Lung (tissue), 12 donors: ENCODE results near the gene KDM2B. TPM values are rescaled to one million over a fixed set of nuclear protein-coding genes. Genes with fewer than 3 reads are reported as not detected.

Experiments used
- ATAC-seq: fragments of 200-7000 bp; cut with Tn5 transposase; one replicate; pipeline ENCODE4 v1.9.1; 2020; ENCODE audit warnings: moderate number of reproducible peaks; ENCODE audit not compliant: insufficient read depth, low FRiP score
- DNase-seq, 3 donors: peaks; one replicate each; pipeline ENCODE4 v3.0.0-alpha.2; 2013 to 2017
- H3K27ac ChIP-seq, 2 donors: one replicate each; pipeline ENCODE4 v1.5.1; 2013; ENCODE audit warnings: mild to moderate bottlenecking in 2 of 2, moderate library complexity in 2 of 2, control low read depth in 1 of 2, inconsistent platforms in 1 of 2, low read depth in 1 of 2, low read length in 1 of 2
- H3K27me3 ChIP-seq, 3 donors: one replicate each; pipeline ENCODE4 v1.5.1; 2013; ENCODE audit warnings: low read length in 2 of 3; ENCODE audit not compliant: control insufficient read depth in 3 of 3, insufficient read depth in 3 of 3
- H3K36me3 ChIP-seq, 4 donors: one replicate each; pipeline ENCODE4 v1.5.1; 2013; ENCODE audit warnings: low read length in 4 of 4, mild to moderate bottlenecking in 1 of 4, moderate library complexity in 1 of 4; ENCODE audit not compliant: control insufficient read depth in 4 of 4, insufficient read depth in 4 of 4
- H3K4me1 ChIP-seq, 5 donors: one replicate each; pipeline ENCODE4 v1.5.1; 2013; ENCODE audit warnings: low read length in 5 of 5, mild to moderate bottlenecking in 2 of 5, moderate library complexity in 1 of 5; ENCODE audit not compliant: control insufficient read depth in 5 of 5, insufficient read depth in 5 of 5
- H3K4me3 ChIP-seq: one replicate; pipeline ENCODE4 v1.5.1; 2013; ENCODE audit warnings: mild to moderate bottlenecking, control low read depth, moderate library complexity
- H3K9ac ChIP-seq, 2 donors: one replicate each; pipeline ENCODE4 v1.5.1; 2013; ENCODE audit warnings: low read length in 2 of 2, control low read depth in 1 of 2; ENCODE audit not compliant: insufficient read depth in 1 of 2
- H3K9me3 ChIP-seq, 4 donors: one replicate each; pipeline ENCODE4 v1.5.1; 2013; ENCODE audit warnings: low read length in 3 of 4, mild to moderate bottlenecking in 1 of 4, moderate library complexity in 1 of 4; ENCODE audit not compliant: control insufficient read depth in 4 of 4, insufficient read depth in 3 of 4
- CTCF ChIP-seq: IDR thresholded peaks from 2 replicates; pipeline ENCODE4 v1.5.1; 2012; ENCODE audit warnings: mild to moderate bottlenecking; ENCODE audit errors: control extremely low read depth, extremely low read depth
- WGBS, 2 donors: extraction: QIAGEN DNeasy Blood & Tissue Kit; methylation state at CpG; one replicate each; pipeline ENCODE4 v1.1.7; 2013; 5-methylcytosine and 5-hydroxymethylcytosine counted together
- polyA plus RNA-seq, 2 donors: library from polyadenylated mRNA; stranded (reverse); fragments of 200-250 nt; gene quantifications; one replicate each; pipeline ENCODE4 v1.2.1, GENCODE V29; 2013
- total RNA-seq, 2 donors: library from RNA; depleted of rRNA in 1 of 2; stranded (reverse); fragments of >200 nt in 1 of 2; gene quantifications; one replicate each; pipeline ENCODE4 v1.2.1, GENCODE V29; 2014 to 2021
- donor health status: control.
- donor health status: control.
- donor health status: Bipolar disorder and iron deficiency.
- donor health status: healthy.
- donor health status: DM: yes; HTN: yes; CAD: no.

The KDM2B gene
- total and polyA plus RNA-seq, 4 donors: 13.8 to 44.5 (median 24.6) TPM

GRCh38 chr12:121513464-121514183 is 67.2 kb downstream of the KDM2B start:
- WGBS, 2 donors: 87 to 93% methylated on average over 17 of the region's 17 CpGs
- H3K36me3 ChIP-seq: peaks cover 2 to 28% (median 5%) of the 10 kb centered on the region in 4 donors
- H3K27me3 ChIP-seq: no peaks in the 10 kb centered on the region
- H3K4me3 ChIP-seq: no peak overlapping the region
- TF ChIP-seq CTCF: no peak
- ATAC-seq (peak; percentile 53), DNase-seq (no peak)
- no peak overlapping the region for H3K9ac ChIP-seq
- no peaks in the 10 kb centered on the region for H3K9me3 ChIP-seq
- peaks cover 0 to 2% (median 0%) of the 10 kb centered on the region in 5 donors for H3K4me1 ChIP-seq
- H3K27ac ChIP-seq: no peak overlapping the region

- H3K9me3 ChIP-seq: no peaks in the 10 kb centered on the region
- no peaks in the 10 kb centered on the region for H3K27me3 ChIP-seq
- peaks cover 0 to 2% (median 0%) of the 10 kb centered on the region in 5 donors for H3K4me1 ChIP-seq
- WGBS, 2 donors: 83 to 92% methylated on average over 12 of the region's 12 CpGs
- DNase-seq (no peak), ATAC-seq (no peak)
- no peak overlapping the region for H3K27ac ChIP-seq
- no peak for TF ChIP-seq CTCF
- H3K4me3 ChIP-seq: no peak overlapping the region
- H3K36me3 ChIP-seq: peaks cover 5 to 30% (median 6%) of the 10 kb centered on the region in 4 donors
- no peak overlapping the region for H3K9ac ChIP-seq
These were observed 68.3 kb downstream of the KDM2B start for GRCh38 chr12:121512561-121512960.

- ATAC-seq (no peak), DNase-seq (no peak)
- Histone ChIP-seq H3K9me3 (no peaks in the 10 kb centered on the region), H3K36me3 (peaks cover 5 to 33% (median 6%) of the 10 kb centered on the region in 4 donors), H3K27ac (no peak overlapping the region), H3K4me1 (peaks cover 0 to 2% (median 0%) of the 10 kb centered on the region in 5 donors), H3K9ac (no peak overlapping the region), H3K27me3 (no peaks in the 10 kb centered on the region), H3K4me3 (no peak overlapping the region)
- no peak for TF ChIP-seq CTCF
- WGBS, 2 donors: 83 to 88% methylated on average over 12 of the region's 12 CpGs
These were observed 68.9 kb downstream of the KDM2B start for GRCh38 chr12:121511916-121512315.
